Activated CD4-positive, alpha-beta T cell treated with anti-CD3 and anti-CD28 coated beads, Interleukin-2, Interleukin-4, amounts not matched to agents 100 ng/mL and 50 ng/mL, durations not matched to agents 16 hours and 8 hours (primary cell): ENCODE measurements around the gene SIGLEC8.
"Not testable (repeated sequence)": the region's sequence is repeated elsewhere in the genome, so short reads cannot be mapped to it uniquely, and the experiment has no call there.

ENCODE experiments used
- DNase-seq: peaks from one replicate; pipeline ENCODE4 v3.0.0-alpha.2; 2020; ENCODE audit warnings: low spot score

Gene SIGLEC8

GRCh38 chr19:51447510-51447909 lies 10.7 kb downstream of the SIGLEC8 start:
- not testable (repeated sequence) for DNase-seq

- peak; percentile 96 for DNase-seq
Observed at GRCh38 chr19:51441410-51442390, 16.6 kb downstream of the SIGLEC8 start.

GRCh38 chr19:51440846-51441409 lies 17.3 kb downstream of the SIGLEC8 start:
- peak; percentile 33 for DNase-seq

GRCh38 chr19:51440052-51440451 lies 18.2 kb downstream of the SIGLEC8 start:
- no peak for DNase-seq

GRCh38 chr19:51439021-51439465 lies 19.2 kb downstream of the SIGLEC8 start:
- DNase-seq = peak; percentile 61

- no peak for DNase-seq
Observed at GRCh38 chr19:51434456-51434855, 23.8 kb downstream of the SIGLEC8 start.

GRCh38 chr19:51433043-51433442 lies 25.2 kb downstream of the SIGLEC8 start:
- no peak for DNase-seq

GRCh38 chr19:51431124-51431523 lies 27.1 kb downstream of the SIGLEC8 start:
- no peak for DNase-seq

- no peak for DNase-seq
Observed at GRCh38 chr19:51430221-51430620, 28.0 kb downstream of the SIGLEC8 start.

- no peak for DNase-seq
Observed at GRCh38 chr19:51427201-51427600, 31.1 kb downstream of the SIGLEC8 start.

GRCh38 chr19:51422053-51422448 lies 36.2 kb downstream of the SIGLEC8 start:
- peak; percentile 91 for DNase-seq

GRCh38 chr19:51421229-51422052 lies 36.8 kb downstream of the SIGLEC8 start:
- no peak for DNase-seq

GRCh38 chr19:51420511-51420910 lies 37.7 kb downstream of the SIGLEC8 start:
- not testable (repeated sequence) for DNase-seq

GRCh38 chr19:51418707-51419106 lies 39.5 kb downstream of the SIGLEC8 start:
- no peak for DNase-seq

- no peak for DNase-seq
Observed at GRCh38 chr19:51417810-51418157, 40.5 kb downstream of the SIGLEC8 start.

- DNase-seq = peak; percentile 48
Observed at GRCh38 chr19:51417107-51417809, 41.0 kb downstream of the SIGLEC8 start, which contains the start of gene SIGLEC10. Gene SIGLEC10, minus strand, starts transcription at chr19:51417642. Its CDS starts 61 bp downstream, at chr19:51417581.

- not testable (repeated sequence) for DNase-seq
Observed at GRCh38 chr19:51416422-51416821, 41.8 kb downstream of the SIGLEC8 start.

GRCh38 chr19:51415187-51415586 lies 43.1 kb downstream of the SIGLEC8 start:
- DNase-seq = no peak

GRCh38 chr19:51410950-51411748 lies 47.1 kb downstream of the SIGLEC8 start:
- DNase-seq = no peak

GRCh38 chr19:51407511-51408131 lies 50.6 kb downstream of the SIGLEC8 start:
- peak; percentile 19 for DNase-seq
